GM23248 (cell line): ENCODE measurements around the gene ACTL10.

Experiments
- EZH2 ChIP-seq: fragments of 200-600 bp; sonication (generic); IDR thresholded peaks from 2 replicates; pipeline ENCODE4 v1.6.1; 2018; ENCODE audit warnings: antibody characterized with exemption, mild to moderate bottlenecking; ENCODE audit not compliant: insufficient read depth, poor library complexity, severe bottlenecking
- EZH2phosphoT487 ChIP-seq: fragments of 200-600 bp; sonication (generic); IDR thresholded peaks from 2 replicates; pipeline ENCODE4 v1.6.1; 2018; ENCODE audit warnings: antibody characterized with exemption, moderate library complexity, mild to moderate bottlenecking, low read depth; ENCODE audit not compliant: insufficient read depth

DNA sequence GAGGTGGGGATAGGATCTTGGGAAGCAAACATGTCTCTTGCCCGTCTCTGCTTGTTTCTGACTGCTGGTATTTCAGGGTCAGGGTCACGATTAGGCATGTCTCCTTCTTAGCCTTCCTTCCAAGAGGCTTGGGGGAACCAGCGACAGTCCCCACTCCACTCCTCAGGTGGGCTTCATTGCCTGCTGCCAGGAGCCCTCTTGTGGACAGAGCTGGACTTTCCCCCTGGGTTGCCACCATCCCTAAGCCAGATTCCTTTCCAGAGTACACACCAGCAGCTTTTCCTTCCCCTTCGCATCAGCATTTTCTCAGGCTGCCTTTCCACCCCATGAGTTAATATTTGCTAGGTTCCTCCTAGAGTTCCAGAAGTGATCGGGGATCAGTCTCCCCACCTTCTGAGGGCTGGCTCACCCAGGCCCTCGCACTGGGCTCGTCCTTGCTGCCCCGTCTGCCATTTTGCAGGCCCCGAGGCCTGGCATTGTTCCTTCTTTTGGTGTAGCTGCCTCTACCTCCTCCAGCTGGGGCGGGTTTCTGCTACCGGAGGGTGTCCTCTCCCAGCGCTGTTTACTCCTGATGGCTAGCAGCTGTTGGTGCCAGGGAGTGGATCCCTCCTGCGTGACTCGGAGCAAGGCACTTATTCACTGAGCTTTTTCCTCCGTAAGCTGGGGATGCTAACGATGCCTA is 13.4 kb upstream of the ACTL10 start:
- TF ChIP-seq EZH2phosphoT487 (no peak), EZH2 (no peak)
